GM21717 (cell line): ENCODE measurements around the gene TMPRSS3.

Experiments used
- ATAC-seq: cut with Tn5 transposase; IDR thresholded peaks from one replicate; pipeline ENCODE4 v1.9.1; 2021; ENCODE audit warnings: mild to moderate bottlenecking, moderate library complexity; ENCODE audit not compliant: unreplicated experiment

Gene TMPRSS3

DNA sequence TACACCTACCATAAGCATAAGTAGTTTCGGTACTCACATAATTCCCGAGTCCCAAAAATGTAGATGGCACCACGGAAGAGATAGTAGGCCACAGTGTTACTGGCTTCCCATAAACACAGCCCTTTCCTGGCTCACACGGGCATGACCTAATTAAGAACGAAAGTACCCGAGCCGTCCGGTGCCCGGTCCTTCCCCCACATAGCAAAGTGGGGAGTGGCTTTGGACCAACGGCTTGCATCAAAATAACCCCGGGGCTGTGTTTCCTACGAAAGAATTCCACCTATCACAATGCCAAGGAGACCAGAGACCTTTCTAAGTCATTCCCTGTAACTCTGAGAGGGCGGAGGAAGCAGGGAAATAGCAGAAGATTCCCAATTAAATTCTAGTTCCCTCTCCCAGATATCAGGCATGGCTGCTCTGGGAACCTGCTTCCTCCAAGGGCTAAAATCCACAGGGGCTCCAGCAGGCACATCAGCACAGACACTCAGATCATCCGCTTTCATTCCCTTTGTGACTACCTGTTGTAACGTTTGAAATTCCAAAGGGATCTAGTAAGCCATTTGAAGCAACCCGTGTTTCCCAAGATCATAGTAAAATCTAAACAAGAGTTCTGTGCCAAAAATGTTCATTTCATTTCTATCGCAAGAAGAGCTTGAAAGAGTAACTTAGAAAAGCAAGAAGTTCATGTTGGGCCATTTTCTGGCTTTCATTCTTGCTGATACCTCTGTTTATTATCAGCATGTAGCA is at the start of gene TMPRSS3:
Gene TMPRSS3, minus strand, starts transcription at position 148 of the 747 bp plus-strand sequence. CDS start 635 bp downstream, outside the sequence.
- no peak for ATAC-seq

DNA sequence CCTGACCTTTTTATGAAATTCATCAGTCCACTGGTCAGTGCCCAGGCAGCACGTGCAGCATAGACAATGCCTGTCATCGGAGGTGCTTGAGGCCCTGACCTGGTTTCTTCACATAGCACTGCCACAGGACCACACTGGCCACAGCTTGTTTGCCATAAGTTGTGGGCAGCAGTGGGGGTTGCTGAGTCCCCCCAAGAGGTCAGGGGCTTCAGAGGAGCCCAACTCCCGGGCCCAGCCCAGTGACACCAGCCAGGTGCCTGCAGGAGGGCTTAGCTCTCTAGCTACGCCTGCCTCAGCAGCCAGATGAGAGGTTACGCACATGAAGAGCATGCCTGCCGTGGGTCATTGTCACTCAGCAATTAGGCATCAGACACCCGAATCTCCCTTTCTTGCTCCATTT is 49.5 kb upstream of the TMPRSS3 start:
- no peak for ATAC-seq

DNA sequence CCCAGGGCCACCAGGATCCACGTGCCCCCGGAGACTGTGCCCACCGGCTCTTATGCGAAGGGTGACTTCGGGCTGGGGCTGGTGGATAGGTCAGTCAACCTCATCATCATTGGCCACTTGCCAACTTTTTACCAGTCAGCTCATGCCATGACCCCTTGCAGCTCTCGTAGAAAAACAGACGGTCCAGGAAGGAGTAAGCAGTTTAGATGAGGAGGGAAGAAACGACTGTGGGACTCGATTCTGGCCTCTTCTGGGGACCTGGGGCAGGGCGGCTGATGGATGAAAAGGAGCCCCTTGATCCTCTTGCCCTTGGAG is 48.9 kb upstream of the TMPRSS3 start:
- ATAC-seq: no peak

DNA sequence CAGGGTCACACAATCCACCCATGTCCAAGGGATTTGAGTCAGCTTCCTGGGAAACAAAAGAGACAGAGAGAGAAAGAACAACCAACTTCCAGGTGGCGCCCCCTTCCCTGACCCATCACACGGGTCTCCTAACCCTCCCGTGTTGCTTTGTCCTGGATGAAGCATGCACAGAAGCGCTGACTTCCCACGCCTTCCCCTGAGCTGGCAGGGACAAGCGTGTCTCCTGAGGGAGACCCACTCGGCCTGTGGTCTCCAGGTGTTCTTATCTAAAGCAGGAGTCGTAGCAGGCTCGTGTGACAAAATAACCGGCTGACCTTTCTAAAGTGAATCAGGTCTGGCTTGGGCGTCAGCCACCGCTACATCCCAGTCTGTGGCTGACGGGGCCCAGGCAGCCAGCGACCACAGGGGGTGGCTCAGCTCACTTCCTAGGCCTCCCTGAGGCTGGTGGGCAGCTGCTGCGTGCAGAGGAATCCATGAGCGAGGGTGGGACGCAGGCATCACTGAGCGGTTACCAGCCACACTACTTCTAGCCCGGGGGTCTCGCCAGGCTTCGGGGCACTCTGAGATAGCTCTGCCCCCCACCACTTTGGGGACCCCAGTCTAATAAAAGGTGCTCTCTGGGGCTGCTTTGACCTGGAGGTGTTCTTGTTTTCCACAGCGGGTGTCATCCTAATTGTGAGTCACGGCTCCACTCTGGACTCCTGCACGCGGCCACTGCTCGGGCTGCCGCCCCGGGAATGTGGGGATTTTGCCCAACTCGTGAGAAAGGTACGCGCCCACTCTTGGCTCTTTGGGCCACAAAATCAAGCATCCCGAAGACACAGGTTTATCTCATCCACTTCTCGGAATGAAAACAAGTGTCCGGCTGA is 48.3 kb upstream of the TMPRSS3 start:
- ATAC-seq: no peak

DNA sequence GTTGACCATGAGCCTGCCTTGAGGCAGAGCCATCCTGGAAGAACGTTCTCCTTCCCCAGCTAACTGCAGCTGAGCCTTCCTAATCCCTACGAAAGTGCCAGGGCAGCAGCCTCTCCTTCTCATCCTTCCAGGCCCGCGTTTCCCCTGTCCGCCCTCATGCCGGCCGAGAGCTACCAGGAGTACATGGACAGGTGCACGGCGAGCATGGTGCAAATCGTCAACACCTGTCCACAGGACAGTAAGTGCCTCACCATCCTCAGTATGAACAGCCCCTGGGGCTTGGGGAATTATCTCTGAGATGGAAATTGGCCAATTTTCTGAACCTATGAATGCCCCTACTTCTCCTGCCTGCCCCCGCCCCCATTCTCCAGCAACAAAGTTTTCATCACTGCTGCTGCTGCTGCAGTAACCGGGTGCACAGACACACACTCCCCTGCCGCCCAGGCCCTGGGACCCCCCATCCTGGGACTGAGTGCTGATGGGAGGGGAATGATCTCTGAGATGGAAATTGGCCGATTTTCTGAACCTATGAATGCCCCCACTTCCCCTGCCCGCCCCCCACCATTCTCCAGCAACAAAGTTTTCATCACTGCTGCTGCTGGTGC is 47.4 kb upstream of the TMPRSS3 start:
- no peak for ATAC-seq

DNA sequence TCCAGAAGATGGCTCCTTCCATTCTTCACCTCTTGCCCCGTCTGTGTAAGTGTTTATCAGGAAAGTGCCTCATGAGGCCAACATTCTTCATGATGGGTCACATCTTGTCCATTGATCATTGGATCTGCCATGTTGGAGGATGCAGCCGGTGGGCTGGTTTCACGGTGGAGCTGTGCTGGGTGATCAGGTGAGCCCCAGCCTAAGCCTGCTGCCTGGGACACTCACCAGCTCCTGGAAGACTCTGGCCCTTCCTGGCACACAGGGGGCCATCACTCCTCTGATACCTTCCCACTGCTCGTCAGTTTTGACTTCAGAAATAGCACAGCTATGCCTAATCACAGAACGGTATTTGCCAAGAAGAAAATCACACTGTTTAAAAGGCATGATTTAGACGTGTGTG is 46.1 kb upstream of the TMPRSS3 start:
- ATAC-seq: no peak

DNA sequence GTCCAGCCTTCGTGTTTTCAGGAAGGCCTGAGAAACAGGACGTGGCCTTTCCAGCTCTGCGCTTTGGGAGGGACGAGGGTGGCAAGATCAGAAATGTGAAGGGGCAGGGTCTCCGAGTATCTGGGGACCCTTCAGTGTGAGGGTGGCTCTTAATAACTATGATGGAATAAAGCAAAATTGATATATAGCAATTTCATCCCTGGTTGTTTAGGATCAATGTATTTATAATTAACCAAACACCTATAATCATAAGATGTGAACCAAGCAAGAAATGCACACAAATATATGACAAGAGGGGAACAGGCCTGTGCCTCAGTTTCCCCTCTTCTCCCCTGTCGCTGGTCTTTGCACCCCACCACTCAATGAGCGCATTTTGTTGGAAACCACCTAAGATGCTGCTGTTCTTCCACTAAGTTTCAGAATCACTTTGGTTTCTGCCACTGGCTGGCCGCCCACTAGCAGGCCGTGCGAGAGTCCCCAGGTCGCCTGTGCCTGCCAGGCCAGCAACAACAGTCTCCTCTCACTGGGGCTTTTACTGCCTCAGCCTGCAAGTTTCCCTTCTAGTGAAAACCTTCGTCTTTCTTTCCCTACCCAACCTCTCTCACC is 44.4 kb upstream of the TMPRSS3 start:
- no peak for ATAC-seq

DNA sequence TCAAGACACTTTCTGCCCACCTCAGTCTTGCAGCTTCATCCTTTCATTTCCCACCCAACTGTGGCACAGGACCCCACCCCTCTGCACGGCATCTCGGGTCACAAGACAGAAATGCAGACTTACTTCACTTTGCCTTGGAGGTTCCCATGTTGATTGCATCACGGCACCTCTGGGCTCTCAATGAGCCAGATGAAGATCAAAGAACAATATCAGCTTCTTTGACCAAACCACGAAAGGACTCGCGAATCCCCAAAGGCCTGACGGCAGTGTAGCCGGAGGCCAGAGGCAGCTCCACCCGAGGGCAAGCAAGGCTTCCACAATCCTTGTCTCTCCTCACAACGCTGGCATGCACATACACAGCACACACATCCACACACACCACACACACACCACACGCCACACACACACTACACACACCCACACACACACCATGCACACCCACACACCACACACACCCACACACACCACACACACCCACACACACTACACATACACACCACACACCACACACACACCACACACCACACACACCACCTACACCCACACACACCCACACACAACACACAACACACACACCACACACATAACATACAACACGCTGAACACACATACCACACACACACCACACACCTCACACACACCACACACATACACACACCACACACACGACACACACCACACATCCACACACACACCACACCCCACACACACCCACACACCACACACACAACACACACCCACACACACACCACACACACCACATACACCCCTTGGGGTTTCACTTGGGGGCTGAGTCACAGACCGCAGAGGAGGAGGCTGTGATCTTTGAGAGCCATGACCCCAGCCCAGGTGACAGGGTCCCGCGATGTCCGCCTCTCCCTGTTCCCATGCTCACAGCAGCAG is 43.7 kb upstream of the TMPRSS3 start:
- no peak for ATAC-seq

DNA sequence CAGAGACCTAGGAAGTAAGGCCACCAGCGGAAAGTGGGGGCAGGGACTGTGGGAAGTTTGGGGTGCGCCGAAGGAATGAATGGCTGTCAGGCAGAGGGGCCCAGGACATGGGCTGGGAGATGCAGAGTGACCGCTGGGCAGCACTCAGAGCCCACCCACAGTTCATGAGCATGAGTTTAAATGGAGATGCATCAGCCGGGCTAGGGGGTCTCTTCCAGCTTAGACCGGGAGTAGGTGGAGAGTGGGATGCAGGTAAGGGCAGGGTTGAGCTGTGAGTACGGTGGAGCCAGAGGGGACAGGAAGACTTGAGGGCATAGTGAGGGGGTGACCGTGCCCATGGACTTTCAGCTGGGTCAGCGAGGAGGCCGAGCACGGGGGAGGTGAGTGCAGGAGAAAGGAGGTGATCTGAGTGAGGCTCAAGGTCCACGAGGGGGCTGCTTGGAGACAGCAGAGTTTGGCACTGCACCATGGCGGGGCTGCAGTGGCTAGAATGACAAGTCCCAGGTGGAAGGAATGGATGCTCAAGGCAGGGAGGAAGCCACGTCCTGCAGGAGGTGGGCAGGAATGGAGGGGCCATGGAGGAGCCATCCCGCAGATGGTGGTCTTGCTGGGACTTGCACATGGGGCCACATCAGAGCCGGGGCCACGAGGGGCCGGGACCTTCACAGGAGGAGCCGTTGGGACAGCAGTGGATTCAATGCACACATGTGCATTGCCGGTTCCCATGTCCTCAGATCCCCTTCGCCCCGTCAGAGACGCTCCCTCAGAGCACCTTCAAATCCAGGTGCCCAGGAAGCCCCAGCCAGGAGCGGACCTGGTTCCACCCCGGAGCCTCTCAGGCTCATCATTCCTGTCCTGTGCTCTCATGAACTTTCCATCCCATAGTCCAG is 42.7 kb upstream of the TMPRSS3 start:
- ATAC-seq: no peak

DNA sequence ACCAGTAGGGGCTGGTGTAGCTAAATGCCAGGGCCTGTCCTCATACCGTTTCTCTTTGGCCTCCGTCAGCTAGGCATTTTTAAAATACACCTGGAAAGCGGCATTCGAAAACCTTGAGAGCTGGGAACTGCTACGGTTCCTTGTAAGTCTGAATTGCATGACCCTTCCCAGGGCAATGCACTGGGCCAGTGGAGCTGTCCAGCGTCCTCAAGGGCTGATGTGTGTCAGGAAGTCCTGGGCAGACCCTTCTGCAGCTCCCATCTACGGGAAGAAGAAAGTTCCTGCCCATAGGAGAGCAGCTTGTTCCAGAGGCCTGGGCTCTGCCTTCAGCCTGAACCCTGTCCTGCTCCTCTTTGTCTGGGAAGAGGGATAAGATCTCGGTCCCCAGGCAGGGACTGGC is 41.9 kb upstream of the TMPRSS3 start:
- ATAC-seq: no peak

DNA sequence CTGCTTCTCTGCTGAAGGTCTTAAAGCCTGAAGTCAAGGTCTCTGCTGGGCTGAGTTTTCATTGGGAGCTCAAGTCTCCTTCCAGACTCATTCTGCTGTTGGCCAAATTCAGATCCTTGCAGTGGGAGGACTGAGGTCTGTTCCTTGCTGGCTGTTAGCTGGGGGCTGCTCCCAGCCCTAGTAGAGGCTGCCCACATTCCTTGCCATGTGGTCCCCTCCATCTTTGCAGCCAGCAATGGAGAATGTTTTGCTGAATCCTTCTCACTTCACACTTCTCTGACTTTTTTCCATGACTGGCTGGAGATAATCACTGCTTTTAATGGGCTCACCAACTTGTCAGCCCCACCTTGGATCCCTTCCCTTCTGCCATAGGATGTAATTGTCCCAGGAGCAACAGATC is 41.1 kb upstream of the TMPRSS3 start:
- no peak for ATAC-seq

DNA sequence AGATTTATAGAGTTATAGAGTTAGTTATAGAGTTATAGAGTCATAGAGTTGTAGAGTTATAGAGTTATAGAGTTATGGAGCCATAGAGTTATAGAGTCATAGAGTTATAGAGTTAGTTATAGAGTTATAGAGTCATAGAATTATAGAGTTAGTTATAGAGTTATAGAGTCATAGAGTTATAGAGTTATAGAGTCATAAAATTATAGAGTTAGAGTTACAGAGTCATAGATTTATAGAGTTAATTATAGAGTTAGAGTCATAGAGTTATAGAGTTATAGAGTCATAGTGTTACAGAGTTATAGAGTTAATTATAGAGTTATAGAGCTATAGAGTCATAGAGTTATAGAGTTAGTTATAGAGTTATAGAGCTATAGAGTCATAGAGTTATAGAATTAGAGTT is 40.0 kb upstream of the TMPRSS3 start:
- ATAC-seq: no peak

DNA sequence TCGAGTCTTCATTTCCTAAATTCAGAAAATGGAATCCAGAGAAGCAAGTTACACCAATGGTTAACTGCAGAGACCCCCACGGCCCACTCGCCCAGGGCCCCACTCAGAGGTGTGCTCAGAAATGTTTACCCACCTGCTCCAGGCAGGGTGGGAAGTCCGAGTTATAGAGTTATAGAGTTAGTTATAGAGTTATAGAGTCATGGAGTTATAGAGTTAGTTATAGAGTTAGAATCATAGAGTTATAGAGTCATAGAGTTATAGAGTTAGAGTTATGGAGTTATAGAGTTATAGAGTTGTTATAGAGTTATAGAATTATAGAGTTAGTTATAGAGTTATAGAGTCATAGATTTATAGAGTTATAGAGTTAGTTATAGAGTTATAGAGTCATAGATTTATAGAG is 39.5 kb upstream of the TMPRSS3 start:
- no peak for ATAC-seq

DNA sequence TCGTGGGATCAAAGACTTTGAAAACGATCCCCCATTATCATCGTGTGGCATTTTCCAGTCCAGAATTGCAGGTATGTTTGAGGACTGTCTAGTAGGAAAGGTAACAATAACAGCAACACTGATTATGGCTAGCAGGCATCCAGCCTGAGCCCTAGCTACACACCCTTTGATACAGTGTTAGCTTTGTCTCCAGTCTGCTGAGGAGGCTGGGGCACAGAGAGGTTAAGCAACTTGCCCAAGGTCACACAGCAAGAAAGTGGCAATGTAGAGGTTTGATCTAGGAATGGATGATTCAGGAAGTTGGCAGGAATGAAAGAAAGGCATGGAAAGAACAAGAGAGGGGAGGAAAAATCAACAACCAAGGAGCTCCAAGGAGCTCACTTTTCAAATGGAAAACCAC is 39.0 kb upstream of the TMPRSS3 start:
- ATAC-seq: no peak

DNA sequence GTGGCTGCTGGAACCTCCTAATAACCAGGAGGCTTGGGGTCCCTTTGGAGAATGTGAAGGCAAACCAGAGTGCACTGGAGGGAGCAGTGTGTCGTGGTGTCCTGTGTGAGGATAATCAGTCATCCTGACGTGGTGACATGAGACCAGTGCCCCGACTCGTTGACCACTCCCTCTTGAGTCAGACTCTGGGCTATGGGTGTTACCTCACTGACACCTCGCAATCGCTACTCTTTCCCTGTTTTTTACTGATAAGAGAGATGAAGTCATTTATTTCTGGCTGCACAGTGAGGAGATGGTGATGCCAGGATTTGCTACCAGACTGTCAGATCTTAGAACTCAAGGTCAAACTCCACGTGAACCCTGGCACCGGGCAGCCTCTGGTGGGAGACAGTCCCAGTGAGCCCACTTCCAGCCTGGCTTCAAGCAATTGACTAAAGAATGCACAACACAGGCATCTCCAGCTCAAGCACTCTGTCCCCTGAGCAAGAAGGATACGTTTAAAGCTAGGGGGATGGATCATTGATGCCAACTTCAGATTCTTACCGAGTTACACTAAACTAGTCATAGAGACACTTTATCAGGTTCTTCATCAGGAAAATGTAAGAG is 38.2 kb upstream of the TMPRSS3 start:
- no peak for ATAC-seq

DNA sequence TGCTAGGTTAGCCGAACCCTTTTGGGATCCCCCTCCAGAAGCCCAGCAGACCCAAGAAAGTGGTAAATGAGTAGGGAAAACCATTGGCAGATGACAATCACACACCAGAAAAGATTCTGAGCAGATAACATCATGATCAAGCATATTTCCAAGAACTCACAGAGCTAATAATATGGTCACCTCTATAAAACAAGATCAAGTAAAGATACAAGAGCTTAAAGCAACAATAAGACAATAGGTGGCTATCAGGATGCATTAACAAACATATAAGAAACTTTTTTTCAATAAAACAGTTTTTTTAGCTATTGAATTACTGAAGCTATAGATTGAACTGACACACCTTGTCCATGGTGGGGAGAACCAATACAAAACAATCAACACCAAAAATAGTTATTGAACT is 36.8 kb upstream of the TMPRSS3 start:
- no peak for ATAC-seq

DNA sequence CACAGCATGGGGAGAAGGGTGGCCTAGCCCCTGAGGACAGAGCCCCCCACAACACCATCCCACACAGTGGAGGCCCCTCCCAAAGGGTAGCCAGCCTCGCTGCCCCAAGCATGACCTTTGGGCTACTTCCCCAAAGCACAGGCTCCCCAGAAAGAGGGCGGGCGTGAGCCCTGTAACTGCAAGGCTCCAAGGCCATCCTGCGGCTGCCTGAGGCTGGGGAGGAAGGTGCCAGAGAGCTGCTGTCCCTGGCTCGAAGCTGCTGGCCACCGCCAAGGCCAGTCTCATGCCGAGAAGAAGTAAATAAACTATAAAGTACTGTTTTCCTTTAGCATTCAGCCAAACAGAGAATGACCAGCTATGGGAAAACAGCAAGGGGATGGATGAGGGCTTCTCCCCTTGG is 35.3 kb upstream of the TMPRSS3 start:
- no peak for ATAC-seq

DNA sequence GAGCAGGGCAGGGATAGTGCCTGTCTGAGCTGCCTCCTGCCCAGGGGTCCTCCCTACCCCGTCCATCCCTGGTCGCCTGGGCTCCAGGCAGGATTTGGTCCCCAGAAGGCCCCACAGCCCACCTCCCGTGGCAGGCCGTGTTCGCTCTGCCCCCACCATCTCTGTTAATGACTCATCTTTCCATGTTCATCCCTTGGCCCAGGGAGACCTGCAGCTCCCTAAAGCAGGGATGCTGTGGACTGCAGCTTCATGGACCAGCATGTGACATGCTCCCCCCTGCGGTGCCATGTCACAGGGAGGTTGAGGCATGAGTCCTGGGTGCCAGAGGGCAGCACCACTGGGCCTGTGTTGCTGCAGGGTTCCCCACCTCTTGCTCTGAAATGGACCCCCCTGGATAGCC is 34.7 kb upstream of the TMPRSS3 start:
- no peak for ATAC-seq

DNA sequence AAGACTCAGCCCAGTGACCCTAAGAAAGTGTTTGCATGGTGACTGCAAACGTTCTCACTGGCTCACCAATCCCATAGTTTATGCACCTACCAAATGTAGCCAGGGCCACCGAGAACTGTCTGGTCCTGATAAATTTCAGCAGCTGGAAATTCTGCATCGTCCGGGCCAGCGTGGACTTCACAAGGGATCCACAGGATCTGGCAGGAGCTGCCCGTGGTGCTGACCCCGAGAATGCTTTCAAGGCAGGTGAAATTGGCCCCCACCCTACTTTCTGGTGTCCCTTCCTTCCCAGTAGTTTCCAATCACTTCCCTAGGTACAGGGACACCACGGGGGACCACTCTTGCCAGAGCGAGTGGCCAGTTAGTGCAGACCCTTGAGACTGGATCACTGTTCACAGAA is 34.0 kb upstream of the TMPRSS3 start:
- ATAC-seq: no peak
